Loucy (cell line): ENCODE results near the gene NSF.

ENCODE experiments used
- H2AFZ ChIP-seq: fragments of 200-600 bp; sonication (generic); 2 replicates; pipeline ENCODE4 v1.6.0; 2016; ENCODE audit warnings: antibody characterized with exemption, mild to moderate bottlenecking, low read length, moderate library complexity
- H3F3A ChIP-seq: fragments of 200-600 bp; 2 replicates; pipeline ENCODE4 v1.6.0; 2016; ENCODE audit warnings: antibody characterized with exemption, low read depth, mild to moderate bottlenecking
- H3K27me3 ChIP-seq: fragments of 200-600 bp; sonication (generic); 2 replicates; pipeline ENCODE4 v1.6.1; 2014; ENCODE audit warnings: low read length, mild to moderate bottlenecking; ENCODE audit not compliant: insufficient read depth, poor library complexity, severe bottlenecking
- H3K36me3 ChIP-seq: fragments of 200-600 bp; sonication (generic); 2 replicates; pipeline ENCODE4 v1.6.1; 2016; ENCODE audit warnings: low read length; ENCODE audit not compliant: insufficient read depth
- H3K4me1 ChIP-seq: fragments of 200-600 bp; sonication (generic); 2 replicates; pipeline ENCODE4 v1.5.1; 2014; ENCODE audit warnings: low read length, mild to moderate bottlenecking; ENCODE audit not compliant: insufficient read depth, poor library complexity, severe bottlenecking
- H3K4me2 ChIP-seq: fragments of 200-600 bp; sonication (generic); 2 replicates; pipeline ENCODE4 v1.6.0; 2014; ENCODE audit warnings: antibody characterized with exemption, low read length, low read depth, mild to moderate bottlenecking; ENCODE audit not compliant: poor library complexity, severe bottlenecking
- H3K4me3 ChIP-seq: fragments of 200-600 bp; sonication (generic); 2 replicates; pipeline ENCODE4 v1.5.1; 2014; ENCODE audit warnings: low read length, mild to moderate bottlenecking, mixed read lengths; ENCODE audit not compliant: poor library complexity, severe bottlenecking
- H3K79me2 ChIP-seq: fragments of 200-600 bp; sonication (generic); 2 replicates; pipeline ENCODE4 v1.6.1; 2014; ENCODE audit warnings: low read length; ENCODE audit not compliant: insufficient read depth
- H3K9ac ChIP-seq: fragments of 200-600 bp; sonication (generic); 2 replicates; pipeline ENCODE4 v1.6.0; 2014; ENCODE audit warnings: mild to moderate bottlenecking, low read depth, low read length, moderate library complexity; ENCODE audit not compliant: poor library complexity, severe bottlenecking
- H3K9me2 ChIP-seq: fragments of 200-600 bp; sonication (generic); replicated peaks from 2 replicates; pipeline ENCODE4 v1.6.1; 2016; ENCODE audit warnings: low read depth, low read length, mixed read lengths
- H3K9me3 ChIP-seq: fragments of 200-600 bp; sonication (generic); 2 replicates; pipeline ENCODE4 v1.6.1; 2014; ENCODE audit warnings: mild to moderate bottlenecking, antibody characterized with exemption, low read length, low read depth; ENCODE audit not compliant: insufficient read depth
- H4K20me1 ChIP-seq: fragments of 200-600 bp; sonication (generic); 2 replicates; pipeline ENCODE4 v1.6.0; 2014; ENCODE audit warnings: antibody characterized with exemption, low read length, mild to moderate bottlenecking; ENCODE audit not compliant: insufficient read depth, poor library complexity, severe bottlenecking
- EZH2phosphoT487 ChIP-seq: fragments of 200-600 bp; IDR thresholded peaks from 2 replicates; pipeline ENCODE4 v1.6.1; 2018; ENCODE audit warnings: antibody characterized with exemption, mild to moderate bottlenecking, moderate library complexity, borderline replicate concordance
- TF ChIP-seq, protein P1 (sequence below): fragments of 200-600 bp; sonication (generic); conservative IDR thresholded peaks from 2 replicates; pipeline ENCODE4 v1.5.1; 2014; ENCODE audit warnings: mild to moderate bottlenecking, antibody characterized with exemption, low read length

The NSF gene

DNA sequence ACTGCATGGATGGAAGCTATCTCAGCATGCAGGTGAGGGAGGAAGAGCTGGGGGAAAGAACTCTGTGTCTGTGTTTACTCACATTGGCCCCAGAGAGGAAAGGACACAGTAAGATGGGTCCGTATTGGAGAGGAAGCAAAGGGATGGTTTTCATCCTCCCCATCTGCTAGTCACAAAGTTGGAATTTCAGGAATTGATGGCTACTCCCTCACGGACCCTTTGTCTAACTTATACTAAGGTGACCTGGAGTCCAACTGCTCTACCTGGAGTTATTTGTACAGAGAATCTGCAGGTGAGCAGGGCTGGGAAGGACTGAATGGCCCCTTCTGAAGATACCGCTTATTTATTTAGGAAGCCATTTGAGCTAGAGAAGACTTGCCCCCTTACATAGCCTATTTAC is 172.9 kb downstream of the NSF start:
- H3K36me3 ChIP-seq = peaks cover 3% of the 10 kb centered on the region; the same call in 1 of the 2 replicates
- no peak overlapping the region for H2AFZ ChIP-seq
- no peak overlapping the region for H3K4me2 ChIP-seq
- H3F3A ChIP-seq = no peaks in the 10 kb centered on the region
- no peaks in the 10 kb centered on the region for H3K9me2 ChIP-seq
- no peaks in the 10 kb centered on the region for H3K27me3 ChIP-seq
- no peaks in the 10 kb centered on the region for H3K9me3 ChIP-seq
- no peaks in the 10 kb centered on the region for H3K79me2 ChIP-seq
- no peak overlapping the region for H3K9ac ChIP-seq
- H3K4me3 ChIP-seq = no peak overlapping the region
- H3K4me1 ChIP-seq = no peaks in the 10 kb centered on the region
- TF ChIP-seq, protein P1, sequence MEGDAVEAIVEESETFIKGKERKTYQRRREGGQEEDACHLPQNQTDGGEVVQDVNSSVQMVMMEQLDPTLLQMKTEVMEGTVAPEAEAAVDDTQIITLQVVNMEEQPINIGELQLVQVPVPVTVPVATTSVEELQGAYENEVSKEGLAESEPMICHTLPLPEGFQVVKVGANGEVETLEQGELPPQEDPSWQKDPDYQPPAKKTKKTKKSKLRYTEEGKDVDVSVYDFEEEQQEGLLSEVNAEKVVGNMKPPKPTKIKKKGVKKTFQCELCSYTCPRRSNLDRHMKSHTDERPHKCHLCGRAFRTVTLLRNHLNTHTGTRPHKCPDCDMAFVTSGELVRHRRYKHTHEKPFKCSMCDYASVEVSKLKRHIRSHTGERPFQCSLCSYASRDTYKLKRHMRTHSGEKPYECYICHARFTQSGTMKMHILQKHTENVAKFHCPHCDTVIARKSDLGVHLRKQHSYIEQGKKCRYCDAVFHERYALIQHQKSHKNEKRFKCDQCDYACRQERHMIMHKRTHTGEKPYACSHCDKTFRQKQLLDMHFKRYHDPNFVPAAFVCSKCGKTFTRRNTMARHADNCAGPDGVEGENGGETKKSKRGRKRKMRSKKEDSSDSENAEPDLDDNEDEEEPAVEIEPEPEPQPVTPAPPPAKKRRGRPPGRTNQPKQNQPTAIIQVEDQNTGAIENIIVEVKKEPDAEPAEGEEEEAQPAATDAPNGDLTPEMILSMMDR = no peak
- no peak for TF ChIP-seq EZH2phosphoT487
- H4K20me1 ChIP-seq = no peaks in the 10 kb centered on the region

DNA sequence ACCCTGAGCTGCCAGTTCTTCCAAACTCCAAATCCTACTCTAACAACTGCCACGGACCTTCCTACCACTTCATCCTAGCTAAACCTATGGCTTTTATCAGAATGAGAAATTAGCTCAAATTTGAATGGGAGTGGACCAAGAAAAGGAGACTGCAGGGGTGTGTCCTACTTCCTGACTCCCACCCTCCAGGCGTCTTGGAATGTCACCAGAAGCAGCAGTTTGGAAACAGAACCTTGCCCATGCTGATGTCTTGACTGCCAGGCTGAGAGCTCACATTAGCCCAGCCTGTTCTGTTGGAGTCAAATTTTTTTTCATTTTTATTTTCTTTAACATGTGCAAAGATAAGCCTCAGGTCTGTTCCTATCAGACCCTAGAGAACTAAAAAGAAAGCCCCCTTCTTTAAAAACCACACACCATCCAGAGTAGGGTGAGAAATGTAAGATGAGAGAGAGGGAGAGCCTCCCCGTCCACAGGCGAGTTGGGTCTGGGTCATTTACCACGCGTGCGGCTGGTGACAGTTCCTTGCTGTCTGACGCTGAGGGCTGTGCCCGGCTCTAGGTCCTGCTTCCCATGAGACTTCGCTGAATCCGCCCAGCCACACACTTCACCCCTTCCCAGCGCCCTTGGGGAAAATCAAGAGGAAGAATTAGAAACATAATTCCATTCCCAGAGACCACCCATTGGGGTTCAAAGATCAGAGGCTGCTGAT is 173.7 kb downstream of the NSF start:
- Histone ChIP-seq H2AFZ (no peak overlapping the region), H3K4me3 (no peak overlapping the region), H3K9ac (no peak overlapping the region), H3K79me2 (no peaks in the 10 kb centered on the region), H4K20me1 (no peaks in the 10 kb centered on the region), H3F3A (no peaks in the 10 kb centered on the region), H3K36me3 (peaks cover 3% of the 10 kb centered on the region; the same call in 1 of the 2 replicates), H3K9me2 (no peaks in the 10 kb centered on the region), H3K4me2 (no peak overlapping the region), H3K4me1 (no peaks in the 10 kb centered on the region), H3K27me3 (no peaks in the 10 kb centered on the region), H3K9me3 (no peaks in the 10 kb centered on the region)
- TF ChIP-seq EZH2phosphoT487 = no peak
- TF ChIP-seq, protein P1 = no peak

DNA sequence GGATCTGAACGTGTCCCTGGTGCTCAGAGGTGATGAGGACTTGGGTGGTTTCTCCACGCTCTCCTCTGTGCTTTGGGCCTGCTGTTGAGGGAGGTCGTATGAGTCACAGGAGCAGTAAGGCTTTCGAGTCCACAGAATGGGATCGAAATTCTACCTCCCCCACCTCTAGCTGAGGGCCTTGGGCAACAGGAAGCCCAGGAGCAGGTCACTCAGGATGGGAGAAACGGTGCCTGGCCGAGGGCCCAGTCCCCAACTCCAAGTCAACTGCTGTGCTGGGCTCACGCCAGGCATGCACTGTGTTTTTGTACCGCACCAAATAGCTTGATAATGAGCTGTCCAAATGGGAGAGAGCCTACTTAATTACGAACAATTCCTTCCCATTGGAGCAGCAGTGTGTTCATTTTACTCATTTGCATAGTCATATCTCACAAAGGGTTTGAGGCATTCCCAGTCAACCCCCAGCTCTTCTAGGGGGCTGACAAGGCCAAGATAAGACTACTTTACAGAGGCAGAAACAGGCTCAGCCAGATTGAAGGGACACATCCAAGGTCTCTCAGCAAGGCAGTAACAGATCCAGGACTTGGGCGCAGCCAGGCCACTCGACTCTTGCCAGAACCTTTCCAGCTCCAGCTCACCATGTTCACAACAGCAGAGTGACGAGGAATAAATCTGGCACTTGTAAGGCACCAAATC is 174.4 kb downstream of the NSF start:
- Histone ChIP-seq H3K4me3 (no peak overlapping the region), H3K79me2 (no peaks in the 10 kb centered on the region), H3K9ac (no peak overlapping the region), H3K9me2 (no peaks in the 10 kb centered on the region), H3K9me3 (no peaks in the 10 kb centered on the region), H4K20me1 (no peaks in the 10 kb centered on the region), H3K27me3 (no peaks in the 10 kb centered on the region), H3K36me3 (no peaks in the 10 kb centered on the region), H2AFZ (no peak overlapping the region), H3F3A (no peaks in the 10 kb centered on the region), H3K4me2 (no peak overlapping the region), H3K4me1 (no peaks in the 10 kb centered on the region)
- no peak for TF ChIP-seq EZH2phosphoT487
- TF ChIP-seq, protein P1 = no peak
